GM12865 (cell line): Measurements from ENCODE around the gene CLK3.

Experiments used
- DNase-seq: peaks from one replicate; pipeline ENCODE4 v3.0.0; 2010; ENCODE audit warnings: low read depth
- H3K4me3 ChIP-seq: 2 replicates; pipeline ENCODE4 v1.5.1; 2011; ENCODE audit warnings: mild to moderate bottlenecking, low read depth, low read length, control low read depth
- CTCF ChIP-seq: IDR thresholded peaks from 2 replicates; pipeline ENCODE4 v1.5.1; 2011; ENCODE audit warnings: low read length, control low read depth, low read depth, inconsistent platforms; ENCODE audit not compliant: insufficient read depth; ENCODE audit errors: missing control alignments

Gene CLK3

GRCh38 chr15:74603026-74603788, 12.4 kb upstream of the CLK3 start:
- no peak for DNase-seq
- H3K4me3 ChIP-seq, result no peak overlapping the region
- TF ChIP-seq CTCF, result no peak

- no peak overlapping the region for H3K4me3 ChIP-seq
- no peak for TF ChIP-seq CTCF
- no peak for DNase-seq
These were observed 11.6 kb upstream of the CLK3 start for GRCh38 chr15:74603789-74604705.

GRCh38 chr15:74604983-74605794, 10.4 kb upstream of the CLK3 start:
- no peak for TF ChIP-seq CTCF
- no peak overlapping the region for H3K4me3 ChIP-seq
- DNase-seq, result no peak

- DNase-seq, result no peak
- no peak for TF ChIP-seq CTCF
- no peak overlapping the region for H3K4me3 ChIP-seq
These were observed 9.9 kb upstream of the CLK3 start for GRCh38 chr15:74605795-74606150.

GRCh38 chr15:74608786-74609185, 6.8 kb upstream of the CLK3 start:
- TF ChIP-seq CTCF, result no peak
- no peak overlapping the region for H3K4me3 ChIP-seq
- DNase-seq, result no peak

- no peak for TF ChIP-seq CTCF
- DNase-seq, result no peak
These were observed 5.7 kb upstream of the CLK3 start for GRCh38 chr15:74609938-74610301.

More at GRCh38 chr15:74609938-74610301, 5.7 kb upstream of the CLK3 start:
- H3K4me3 ChIP-seq, result no peak overlapping the region
